ENCODE results near the gene CBARP. TPM values are rescaled to one million over a fixed set of nuclear protein-coding genes. Genes with fewer than 3 reads are reported as not detected.

Gene CBARP
- total RNA-seq, 1 experiment from 2014 or later: 1.9 TPM

- peaks cover 62% of the 10 kb centered on the region for H3K79me2 ChIP-seq (ENCODE audit: low read depth)
- no peak for TF ChIP-seq CTCF (conservative IDR thresholded peaks at IDR 0.05)
- TF ChIP-seq EZH2 (IDR thresholded peaks at IDR 0.05; ENCODE audit: low read depth): no peak
- peak overlapping the region; percentile 89 for H3K4me2 ChIP-seq
- no peak overlapping the region for H2AFZ ChIP-seq
- no peak for DNase-seq
- ChIA-PET POLR2A (ENCODE audit: unreplicated experiment) (interaction anchor here (0.6 to 0.7 kb wide), 2 partner anchors 22 to 76 kb away, joined by 3 read pairs; no protein-coding TSS in a partner anchor), CTCF (no interaction called here)
- intact Hi-C loops (cut with micrococcal nuclease; ENCODE audit: unreplicated experiment): loop anchor here (5.0 kb wide), 1 partner anchor 397 kb away; no protein-coding TSS in a partner anchor
- H3K27me3 ChIP-seq (ENCODE audit: insufficient read depth, low read depth): no peaks in the 10 kb centered on the region
- peaks cover 11% of the 10 kb centered on the region; the same call in 1 of the 2 replicates for H3K36me3 ChIP-seq (ENCODE audit: low read depth)
- no peaks in the 10 kb centered on the region for H3K9me2 ChIP-seq (ENCODE audit: insufficient read depth)
- peaks cover 37% of the 10 kb centered on the region for H3F3A ChIP-seq (ENCODE audit: insufficient read depth, low read depth)
- H3K4me3 ChIP-seq: peak overlapping the region; percentile 78
- H4K20me1 ChIP-seq (ENCODE audit: insufficient read depth): peaks cover 13% of the 10 kb centered on the region
- H3K9me3 ChIP-seq (ENCODE audit: insufficient read depth, low read depth): no peaks in the 10 kb centered on the region
- no TSS peak for BruUV-seq (replicated peaks)
- H3K4me1 ChIP-seq (replicated peaks; ENCODE audit: insufficient read depth): peaks cover 27% of the 10 kb centered on the region
- H3K27ac ChIP-seq: peak overlapping the region; percentile 86
These were observed 37.1 kb upstream of the CBARP start for GRCh38 chr19:1274852-1275259.

- peaks cover 27% of the 10 kb centered on the region for H3K4me1 ChIP-seq (replicated peaks; ENCODE audit: insufficient read depth)
- TSS peak; percentile 41 for BruUV-seq (replicated peaks)
- TF ChIP-seq CTCF (conservative IDR thresholded peaks at IDR 0.05) (no peak), EZH2 (IDR thresholded peaks at IDR 0.05; ENCODE audit: low read depth) (no peak)
These were observed 36.5 kb upstream of the CBARP start for GRCh38 chr19:1274081-1274851.

GRCh38 chr19:1273263-1274041 is 35.6 kb upstream of the CBARP start:
- Histone ChIP-seq H3F3A (ENCODE audit: insufficient read depth, low read depth) (peaks cover 43% of the 10 kb centered on the region), H3K9me2 (ENCODE audit: insufficient read depth) (no peaks in the 10 kb centered on the region), H2AFZ (no peak overlapping the region), H3K36me3 (ENCODE audit: low read depth) (peaks cover 11% of the 10 kb centered on the region; the same call in 1 of the 2 replicates), H3K4me3 (peak overlapping the region; percentile 78; the same call in 1 of the 2 replicates), H4K20me1 (ENCODE audit: insufficient read depth) (peaks cover 12% of the 10 kb centered on the region), H3K27ac (peak overlapping the region; percentile 86; the same call in 1 of the 2 replicates), H3K4me2 (peak overlapping the region; percentile 89), H3K27me3 (ENCODE audit: insufficient read depth, low read depth) (no peaks in the 10 kb centered on the region), H3K9me3 (ENCODE audit: insufficient read depth, low read depth) (no peaks in the 10 kb centered on the region), H3K79me2 (ENCODE audit: low read depth) (peaks cover 64% of the 10 kb centered on the region), H3K4me1 (replicated peaks; ENCODE audit: insufficient read depth) (peaks cover 31% of the 10 kb centered on the region)
- POLR2A ChIA-PET (ENCODE audit: unreplicated experiment): no interaction called here
- no peak for DNase-seq
- BruUV-seq (replicated peaks): no TSS peak
- intact Hi-C loops (cut with micrococcal nuclease; ENCODE audit: unreplicated experiment): no loop called here
- CTCF ChIA-PET: interaction anchor here (0.6 kb wide), 1 partner anchor 87 kb away, joined by 3 read pairs; no protein-coding TSS in a partner anchor
- no peak for TF ChIP-seq CTCF (conservative IDR thresholded peaks at IDR 0.05)
- no peak for TF ChIP-seq EZH2 (IDR thresholded peaks at IDR 0.05; ENCODE audit: low read depth)

More at GRCh38 chr19:1274081-1274851, 36.5 kb upstream of the CBARP start:
- H3K27ac ChIP-seq: peak overlapping the region; percentile 86
- peak overlapping the region; percentile 78 for H3K4me3 ChIP-seq
- H2AFZ ChIP-seq: no peak overlapping the region
- DNase-seq: no peak
- H3F3A ChIP-seq (ENCODE audit: insufficient read depth, low read depth): peaks cover 40% of the 10 kb centered on the region
- no peaks in the 10 kb centered on the region for H3K9me3 ChIP-seq (ENCODE audit: insufficient read depth, low read depth)
- peaks cover 11% of the 10 kb centered on the region; the same call in 1 of the 2 replicates for H3K36me3 ChIP-seq (ENCODE audit: low read depth)
- intact Hi-C loops (cut with micrococcal nuclease; ENCODE audit: unreplicated experiment): no loop called here
- peak overlapping the region; percentile 89 for H3K4me2 ChIP-seq
- ChIA-PET POLR2A (ENCODE audit: unreplicated experiment) (no interaction called here), CTCF (no interaction called here)
- H4K20me1 ChIP-seq (ENCODE audit: insufficient read depth): peaks cover 12% of the 10 kb centered on the region
- peaks cover 64% of the 10 kb centered on the region for H3K79me2 ChIP-seq (ENCODE audit: low read depth)
- no peaks in the 10 kb centered on the region for H3K27me3 ChIP-seq (ENCODE audit: insufficient read depth, low read depth)
- no peaks in the 10 kb centered on the region for H3K9me2 ChIP-seq (ENCODE audit: insufficient read depth)

All from PC-9 (cell line).